H9 (cell line): ENCODE results near the gene WNK3. TPM values are rescaled to one million over a fixed set of nuclear protein-coding genes. Genes with fewer than 3 reads are reported as not detected.

Experiments used
- DNase-seq: peaks from one replicate; pipeline ENCODE4 v3.0.0-alpha.2; 2017
- H2AFZ ChIP-seq: one replicate; pipeline ENCODE4 v1.6.1; 2013; ENCODE audit warnings: mild to moderate bottlenecking, low read length, control low read depth, moderate library complexity
- H2AK5ac ChIP-seq: 2 replicates; pipeline ENCODE4 v1.6.1; 2013; ENCODE audit warnings: low read length, control low read depth, mixed read lengths; ENCODE audit not compliant: insufficient read length
- H2BK120ac ChIP-seq: one replicate; pipeline ENCODE4 v1.6.1; 2013; ENCODE audit warnings: low read depth, mild to moderate bottlenecking, low read length, control low read depth, inconsistent platforms; ENCODE audit not compliant: poor library complexity, severe bottlenecking
- H2BK12ac ChIP-seq: 2 replicates; pipeline ENCODE4 v1.6.1; 2013; ENCODE audit warnings: low read length, control low read depth, mixed read lengths, low read depth; ENCODE audit not compliant: insufficient read length
- H2BK15ac ChIP-seq: 2 replicates; pipeline ENCODE4 v1.6.1; 2013; ENCODE audit warnings: low read depth, low read length, control low read depth
- H2BK20ac ChIP-seq: one replicate; pipeline ENCODE4 v1.6.1; 2013; ENCODE audit warnings: low read depth, mild to moderate bottlenecking, low read length, control low read depth, inconsistent platforms; ENCODE audit not compliant: poor library complexity, severe bottlenecking
- H2BK5ac ChIP-seq: 2 replicates; pipeline ENCODE4 v1.6.1; 2013; ENCODE audit warnings: low read length, control low read depth, mixed read lengths; ENCODE audit not compliant: insufficient read length
- H3K14ac ChIP-seq: 2 replicates; pipeline ENCODE4 v1.6.1; 2013; ENCODE audit warnings: low read length, control low read depth; ENCODE audit not compliant: insufficient read depth
- H3K18ac ChIP-seq: 2 replicates; pipeline ENCODE4 v1.6.1; 2013; ENCODE audit warnings: low read depth, mild to moderate bottlenecking, mixed read lengths, low read length, control low read depth; ENCODE audit not compliant: insufficient read length
- H3K23ac ChIP-seq: 2 replicates; pipeline ENCODE4 v1.6.1; 2013; ENCODE audit warnings: low read length, control low read depth, mixed read lengths, low read depth; ENCODE audit not compliant: insufficient read length
- H3K23me2 ChIP-seq: 2 replicates; pipeline ENCODE4 v1.6.1; 2013; ENCODE audit warnings: low read depth, mild to moderate bottlenecking, mixed read lengths, low read length, control low read depth; ENCODE audit not compliant: insufficient read length, poor library complexity, severe bottlenecking
- H3K27ac ChIP-seq: 2 replicates; pipeline ENCODE4 v1.5.1; 2013; ENCODE audit warnings: low read length, control low read depth, mixed read lengths, low read depth; ENCODE audit not compliant: insufficient read length
- H3K27me3 ChIP-seq: 2 replicates; pipeline ENCODE4 v1.6.1; 2013; ENCODE audit warnings: low read length, control low read depth, inconsistent platforms; ENCODE audit not compliant: insufficient read depth
- H3K4ac ChIP-seq: 2 replicates; pipeline ENCODE4 v1.6.1; 2013; ENCODE audit warnings: low read depth, mild to moderate bottlenecking, control low read depth, inconsistent platforms, low read length, moderate library complexity
- H3K4me1 ChIP-seq: 2 replicates; pipeline ENCODE4 v1.6.1; 2013; ENCODE audit warnings: low read length, control low read depth, inconsistent platforms; ENCODE audit not compliant: insufficient read depth
- H3K4me2 ChIP-seq: 2 replicates; pipeline ENCODE4 v1.6.1; 2013; ENCODE audit warnings: low read length, control low read depth, mixed read lengths; ENCODE audit not compliant: insufficient read length, insufficient read depth
- H3K56ac ChIP-seq: 2 replicates; pipeline ENCODE4 v1.6.1; 2013; ENCODE audit warnings: low read depth, mild to moderate bottlenecking, mixed read lengths, low read length, control low read depth; ENCODE audit not compliant: insufficient read length
- H3K79me1 ChIP-seq: 2 replicates; pipeline ENCODE4 v1.6.1; 2013; ENCODE audit warnings: low read depth, mild to moderate bottlenecking, moderate library complexity, low read length, control low read depth, inconsistent platforms; ENCODE audit not compliant: insufficient read depth, poor library complexity, severe bottlenecking
- H3K79me2 ChIP-seq: 2 replicates; pipeline ENCODE4 v1.6.1; 2013; ENCODE audit warnings: low read length, control low read depth, inconsistent platforms; ENCODE audit not compliant: insufficient read depth
- H3K9ac ChIP-seq: 2 replicates; pipeline ENCODE4 v1.6.1; 2013; ENCODE audit warnings: low read length, control low read depth, mixed read lengths; ENCODE audit not compliant: insufficient read length; ENCODE audit errors: extremely low read depth
- H3K9me3 ChIP-seq: one replicate; pipeline ENCODE4 v1.6.1; 2013; ENCODE audit warnings: low read depth, low read length, inconsistent platforms; ENCODE audit not compliant: control insufficient read depth
- H3T11ph ChIP-seq: one replicate; pipeline ENCODE4 v1.6.1; 2013; ENCODE audit warnings: mild to moderate bottlenecking, low read length, control low read depth, inconsistent platforms
- H4K20me1 ChIP-seq: one replicate; pipeline ENCODE4 v1.6.1; 2013; ENCODE audit not compliant: control insufficient read depth, insufficient read length, insufficient read depth
- H4K5ac ChIP-seq: 2 replicates; pipeline ENCODE4 v1.6.1; 2013; ENCODE audit warnings: low read depth, mild to moderate bottlenecking, mixed read lengths, low read length, control low read depth; ENCODE audit not compliant: insufficient read length
- H4K8ac ChIP-seq: replicated peaks from 2 replicates; pipeline ENCODE4 v1.6.1; 2013; ENCODE audit warnings: low read length, control low read depth, mixed read lengths, low read depth; ENCODE audit not compliant: insufficient read length
- H4K91ac ChIP-seq: 2 replicates; pipeline ENCODE4 v1.6.1; 2013; ENCODE audit warnings: low read depth, mild to moderate bottlenecking, moderate library complexity, mixed read lengths, low read length, control low read depth; ENCODE audit not compliant: insufficient read length
- H3K27ac Mint-ChIP-seq, 3 experiments: 2 replicates in 2 of 3; 3 replicates in 1 of 3; pipeline ENCODE4 v1.8.0; 2020 to 2021; ENCODE audit warnings: mixed read lengths in 3 of 3, mild to moderate bottlenecking in 1 of 3, moderate library complexity in 1 of 3
- H3K27me3 Mint-ChIP-seq: 2 replicates; pipeline ENCODE4 v1.8.0; 2021; ENCODE audit warnings: low read depth, mild to moderate bottlenecking, moderate library complexity, mixed read lengths
- H3K36me3 Mint-ChIP-seq, 3 experiments: 2 replicates in 2 of 3; 3 replicates in 1 of 3; pipeline ENCODE4 v1.8.0; 2020 to 2021; ENCODE audit warnings: low read depth in 3 of 3, mixed read lengths in 3 of 3; ENCODE audit not compliant: insufficient read depth in 1 of 3
- H3K4me1 Mint-ChIP-seq, 2 experiments: 2 replicates each; pipeline ENCODE4 v1.8.0; 2020; ENCODE audit warnings: mixed read lengths in 2 of 2
- H3K4me3 Mint-ChIP-seq, 2 experiments: 2 replicates in 1 of 2; 3 replicates in 1 of 2; pipeline ENCODE4 v1.8.0; 2020 to 2021; ENCODE audit warnings: mild to moderate bottlenecking in 2 of 2, mixed read lengths in 2 of 2, moderate library complexity in 1 of 2
- H3K9me3 Mint-ChIP-seq, 2 experiments: 2 replicates in 1 of 2; 3 replicates in 1 of 2; pipeline ENCODE4 v1.8.0; 2020; ENCODE audit warnings: mild to moderate bottlenecking in 2 of 2, mixed read lengths in 2 of 2, moderate library complexity in 1 of 2
- WGBS: extraction: QIAGEN DNeasy Blood & Tissue Kit; methylation state at CpG from one replicate; pipeline ENCODE4 v1.1.7; 2013; ENCODE audit warnings: missing lambda C conversion rate, low lambda C conversion rate, mixed read lengths; ENCODE audit not compliant: insufficient read length; ENCODE audit errors: extremely low coverage; 5-methylcytosine and 5-hydroxymethylcytosine counted together
- total RNA-seq: library from RNA; stranded (reverse); gene quantifications from 2 replicates; pipeline ENCODE4 v1.2.1, GENCODE V29; 2021
- TF ChIP-seq, protein P1 (sequence below): fragments of 200-600 bp; sonication (generic); conservative IDR thresholded peaks from 3 replicates; pipeline ENCODE4 v1.8.0; 2021; ENCODE audit warnings: antibody characterized with exemption, mild to moderate bottlenecking

WNK3 gene
- total RNA-seq, 1 experiment from 2014 or later: 22.8 TPM

DNA sequence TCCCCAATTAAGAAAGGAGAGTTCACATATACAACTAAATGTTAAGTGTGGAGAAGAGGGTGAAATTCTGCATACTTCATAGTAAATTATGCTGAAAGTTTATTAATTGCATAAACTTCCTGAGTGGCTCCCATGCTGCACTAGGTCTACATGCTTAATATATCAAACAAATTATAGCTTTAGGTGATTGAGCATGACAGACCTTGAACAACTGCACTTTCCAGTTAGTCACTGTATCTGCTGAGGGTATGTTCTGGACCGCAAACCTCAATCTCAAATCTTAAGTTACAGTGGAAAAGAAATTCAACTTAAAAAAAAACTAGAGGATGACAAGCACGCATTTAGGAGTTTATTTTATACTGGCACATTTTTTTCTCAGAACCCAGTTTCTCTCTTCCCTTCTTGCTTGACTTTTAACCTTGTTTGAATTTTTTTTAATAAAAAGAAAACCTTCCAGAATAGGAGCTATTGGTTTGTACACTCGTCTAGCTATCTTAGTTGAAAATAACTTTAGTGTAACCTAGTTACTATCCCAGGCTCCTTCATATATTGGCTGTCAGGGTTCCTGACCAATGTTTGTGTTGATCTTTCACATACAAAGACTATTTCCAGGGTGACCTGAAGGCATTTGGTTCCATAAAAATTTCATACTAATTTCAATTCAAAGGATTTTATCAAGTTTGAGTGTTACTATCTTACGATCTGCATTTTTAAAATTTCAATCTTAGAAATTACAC is 164.6 kb downstream of the WNK3 start:
- no peaks in the 10 kb centered on the region for H3K4me1 ChIP-seq
- DNase-seq: no peak
- H2BK12ac ChIP-seq: no peak overlapping the region
- H3K27me3 ChIP-seq: no peaks in the 10 kb centered on the region
- H3K4me1 Mint-ChIP-seq: peaks cover 1 to 2% of the 10 kb centered on the region in 2 experiments; a peak in 3 of 4 replicates
- no peak overlapping the region for H3K27ac ChIP-seq
- no peak overlapping the region for H3K56ac ChIP-seq
- H2BK120ac ChIP-seq: no peak overlapping the region
- H4K91ac ChIP-seq: no peak overlapping the region
- no peak overlapping the region for H3K23ac ChIP-seq
- H2AK5ac ChIP-seq: no peak overlapping the region
- H4K8ac ChIP-seq: no peak overlapping the region
- WGBS: no CpG with 5 or more reads among the region's 4 CpGs
- no peaks in the 10 kb centered on the region for H3K79me2 ChIP-seq
- H3K14ac ChIP-seq: no peak overlapping the region
- H3K27ac Mint-ChIP-seq: no peak overlapping the region
- no peaks in the 10 kb centered on the region for H4K20me1 ChIP-seq
- no peak overlapping the region for H2BK20ac ChIP-seq
- no peak overlapping the region for H3K4me3 Mint-ChIP-seq
- no peak overlapping the region for H3K9ac ChIP-seq
- no peaks in the 10 kb centered on the region for H3K23me2 ChIP-seq
- H3K79me1 ChIP-seq: no peaks in the 10 kb centered on the region
- H3K27me3 Mint-ChIP-seq: no peaks in the 10 kb centered on the region; the same call in 1 of the 2 replicates
- H3K18ac ChIP-seq: no peak overlapping the region
- TF ChIP-seq, protein P1, sequence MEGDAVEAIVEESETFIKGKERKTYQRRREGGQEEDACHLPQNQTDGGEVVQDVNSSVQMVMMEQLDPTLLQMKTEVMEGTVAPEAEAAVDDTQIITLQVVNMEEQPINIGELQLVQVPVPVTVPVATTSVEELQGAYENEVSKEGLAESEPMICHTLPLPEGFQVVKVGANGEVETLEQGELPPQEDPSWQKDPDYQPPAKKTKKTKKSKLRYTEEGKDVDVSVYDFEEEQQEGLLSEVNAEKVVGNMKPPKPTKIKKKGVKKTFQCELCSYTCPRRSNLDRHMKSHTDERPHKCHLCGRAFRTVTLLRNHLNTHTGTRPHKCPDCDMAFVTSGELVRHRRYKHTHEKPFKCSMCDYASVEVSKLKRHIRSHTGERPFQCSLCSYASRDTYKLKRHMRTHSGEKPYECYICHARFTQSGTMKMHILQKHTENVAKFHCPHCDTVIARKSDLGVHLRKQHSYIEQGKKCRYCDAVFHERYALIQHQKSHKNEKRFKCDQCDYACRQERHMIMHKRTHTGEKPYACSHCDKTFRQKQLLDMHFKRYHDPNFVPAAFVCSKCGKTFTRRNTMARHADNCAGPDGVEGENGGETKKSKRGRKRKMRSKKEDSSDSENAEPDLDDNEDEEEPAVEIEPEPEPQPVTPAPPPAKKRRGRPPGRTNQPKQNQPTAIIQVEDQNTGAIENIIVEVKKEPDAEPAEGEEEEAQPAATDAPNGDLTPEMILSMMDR: no peak
- H3K36me3 Mint-ChIP-seq: peaks cover 0 to 3% (median 0%) of the 10 kb centered on the region in 3 experiments; a peak in 5 of 7 replicates
- no peak overlapping the region for H2BK15ac ChIP-seq
- peaks cover 15% of the 10 kb centered on the region for H3K9me3 ChIP-seq
- no peak overlapping the region for H2BK5ac ChIP-seq
- H3T11ph ChIP-seq: no peak overlapping the region
- no peak overlapping the region for H3K4ac ChIP-seq
- H2AFZ ChIP-seq: no peak overlapping the region
- H3K9me3 Mint-ChIP-seq: peaks cover 38 to 52% of the 10 kb centered on the region in 2 experiments
- H3K4me2 ChIP-seq: no peak overlapping the region
- H4K5ac ChIP-seq: no peak overlapping the region
